ENCODE results near the gene PLD4.

The PLD4 gene

GRCh38 chr14:104953896-104954656 is 29.4 kb downstream of the PLD4 start:
- no peak for DNase-seq (ENCODE audit: low read depth in 1 of 2, low spot score in 1 of 2)

- DNase-seq (ENCODE audit: low read depth in 1 of 2, low spot score in 1 of 2): no peak
These were observed 30.2 kb downstream of the PLD4 start for GRCh38 chr14:104954746-104955395.

GRCh38 chr14:104955396-104955770 is 30.7 kb downstream of the PLD4 start:
- DNase-seq (ENCODE audit: low read depth in 1 of 2, low spot score in 1 of 2): no peak

GRCh38 chr14:104956290-104956890 is 31.7 kb downstream of the PLD4 start:
- DNase-seq (ENCODE audit: low read depth in 1 of 2, low spot score in 1 of 2): no peak

GRCh38 chr14:104957146-104958113 is 32.8 kb downstream of the PLD4 start:
- no peak for DNase-seq (ENCODE audit: low read depth in 1 of 2, low spot score in 1 of 2)

GRCh38 chr14:104964546-104964945 is 39.9 kb downstream of the PLD4 start:
- no peak for DNase-seq (ENCODE audit: low read depth in 1 of 2, low spot score in 1 of 2)

GRCh38 chr14:104965561-104966231 is 41.0 kb downstream of the PLD4 start:
- DNase-seq (ENCODE audit: low read depth in 1 of 2, low spot score in 1 of 2): no peak

GRCh38 chr14:104966261-104966865 is 41.7 kb downstream of the PLD4 start:
- no peak for DNase-seq (ENCODE audit: low read depth in 1 of 2, low spot score in 1 of 2)

- no peak for DNase-seq (ENCODE audit: low read depth in 1 of 2, low spot score in 1 of 2)
These were observed 42.3 kb downstream of the PLD4 start for GRCh38 chr14:104966981-104967385.

- DNase-seq (ENCODE audit: low read depth in 1 of 2, low spot score in 1 of 2): no peak
These were observed 42.9 kb downstream of the PLD4 start for GRCh38 chr14:104967386-104968152.

- no peak for DNase-seq (ENCODE audit: low read depth in 1 of 2, low spot score in 1 of 2)
These were observed 43.5 kb downstream of the PLD4 start for GRCh38 chr14:104968153-104968527.

- no peak for DNase-seq (ENCODE audit: low read depth in 1 of 2, low spot score in 1 of 2)
These were observed 44.1 kb downstream of the PLD4 start for GRCh38 chr14:104968541-104969401.

- no peak for DNase-seq (ENCODE audit: low read depth in 1 of 2, low spot score in 1 of 2)
These were observed 45.1 kb downstream of the PLD4 start for GRCh38 chr14:104969741-104970230.

GRCh38 chr14:104970231-104971068 is 45.8 kb downstream of the PLD4 start:
- DNase-seq (ENCODE audit: low read depth in 1 of 2, low spot score in 1 of 2): no peak

- no peak for DNase-seq (ENCODE audit: low read depth in 1 of 2, low spot score in 1 of 2)
These were observed 47.0 kb downstream of the PLD4 start for GRCh38 chr14:104971447-104972240.

GRCh38 chr14:104972301-104973134 is 47.8 kb downstream of the PLD4 start:
- no peak for DNase-seq (ENCODE audit: low read depth in 1 of 2, low spot score in 1 of 2)
